Endothelial cell (in vitro differentiated cells): ENCODE results near the gene TAF3. TPM values are rescaled to one million over a fixed set of nuclear protein-coding genes. Genes with fewer than 3 reads are reported as not detected.

Experiments
- DNase-seq: peaks from one replicate; pipeline ENCODE4 v3.0.0; 2021; ENCODE audit warnings: low spot score
- H3K27ac Mint-ChIP-seq: one replicate; pipeline ENCODE4 v1.8.0; 2021; ENCODE audit warnings: mixed read lengths, inconsistent platforms; ENCODE audit not compliant: unreplicated experiment
- H3K27me3 Mint-ChIP-seq: one replicate; pipeline ENCODE4 v1.8.0; 2021; ENCODE audit warnings: mild to moderate bottlenecking, moderate library complexity, mixed read lengths, inconsistent platforms; ENCODE audit not compliant: unreplicated experiment
- H3K36me3 Mint-ChIP-seq: one replicate; pipeline ENCODE4 v1.8.0; 2021; ENCODE audit warnings: mild to moderate bottlenecking, low read depth, mixed read lengths, inconsistent platforms; ENCODE audit not compliant: unreplicated experiment
- H3K4me1 Mint-ChIP-seq: one replicate; pipeline ENCODE4 v1.8.0; 2021; ENCODE audit warnings: mild to moderate bottlenecking, mixed read lengths, inconsistent platforms; ENCODE audit not compliant: unreplicated experiment
- H3K4me3 Mint-ChIP-seq: one replicate; pipeline ENCODE4 v1.8.0; 2021; ENCODE audit warnings: mild to moderate bottlenecking, mixed read lengths, inconsistent platforms; ENCODE audit not compliant: unreplicated experiment
- H3K9me3 Mint-ChIP-seq: one replicate; pipeline ENCODE4 v1.8.0; 2021; ENCODE audit warnings: mixed read lengths, inconsistent platforms; ENCODE audit not compliant: unreplicated experiment
- CTCF ChIP-seq: fragments of 200-600 bp; sonication (generic); IDR thresholded peaks from one replicate; pipeline ENCODE4 v1.5.0; 2021; ENCODE audit warnings: antibody characterized with exemption; ENCODE audit not compliant: unreplicated experiment
- total RNA-seq: library from RNA; stranded (reverse); fragmentation: NEBNext Ultra II Directional; extraction: Animal tissue kit (Norgen Biotek cat#: 25700); gene quantifications from one replicate; pipeline ENCODE4 v1.2.1, GENCODE V29; 2021; ENCODE audit not compliant: unreplicated experiment

Gene TAF3
- total RNA-seq, 1 donor from 2014 or later, result 12.4 TPM

- Mint-ChIP-seq H3K9me3 (no peaks in the 10 kb centered on the region), H3K27ac (peak overlapping the region; percentile 58), H3K27me3 (no peaks in the 10 kb centered on the region), H3K4me1 (peaks cover 5% of the 10 kb centered on the region), H3K4me3 (no peak overlapping the region), H3K36me3 (peaks cover 13% of the 10 kb centered on the region)
- no peak for DNase-seq
- TF ChIP-seq CTCF, result no peak
These were observed 124.6 kb downstream of the TAF3 start for GRCh38 chr10:7942859-7943258.

DNA sequence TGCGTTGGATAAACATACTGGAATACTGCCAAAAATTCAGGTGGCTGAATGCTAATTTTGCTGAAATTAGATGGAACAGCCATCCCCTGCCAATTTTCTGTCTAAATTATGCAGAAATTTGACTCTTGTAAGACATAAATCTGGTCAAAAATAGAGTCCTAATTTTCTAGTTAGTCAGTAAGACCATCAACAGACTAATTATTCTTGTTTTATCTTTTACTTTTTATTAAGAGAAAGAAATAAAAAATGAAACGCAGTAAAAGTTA, 125.8 kb downstream of the TAF3 start:
- no peak overlapping the region for H3K4me3 Mint-ChIP-seq
- H3K36me3 Mint-ChIP-seq, result peaks cover 13% of the 10 kb centered on the region
- H3K27me3 Mint-ChIP-seq, result peaks cover 1% of the 10 kb centered on the region
- no peak overlapping the region for H3K27ac Mint-ChIP-seq
- TF ChIP-seq CTCF, result no peak
- peaks cover 5% of the 10 kb centered on the region for H3K4me1 Mint-ChIP-seq
- DNase-seq, result no peak
- no peaks in the 10 kb centered on the region for H3K9me3 Mint-ChIP-seq

DNA sequence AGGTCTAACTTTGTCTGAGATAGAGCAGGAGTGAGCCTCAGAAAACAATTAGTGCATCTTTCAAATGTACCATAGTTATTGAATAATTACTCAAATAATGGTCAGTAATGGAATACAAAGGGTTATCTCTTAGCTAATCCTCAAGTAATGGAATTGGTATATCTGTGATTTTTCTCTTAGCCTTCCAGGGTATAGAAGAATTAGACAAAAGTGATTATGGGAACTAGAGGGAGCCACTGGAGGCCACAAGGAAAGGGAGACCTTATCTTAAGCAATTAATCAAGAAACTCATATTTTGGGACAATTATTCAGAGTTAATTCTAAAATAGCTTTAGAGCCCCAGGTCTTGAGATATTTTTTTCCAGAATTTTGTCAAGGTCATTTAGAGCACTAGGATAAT, 126.2 kb downstream of the TAF3 start:
- H3K27ac Mint-ChIP-seq, result no peak overlapping the region
- peaks cover 5% of the 10 kb centered on the region for H3K4me1 Mint-ChIP-seq
- TF ChIP-seq CTCF, result no peak
- DNase-seq, result no peak
- H3K27me3 Mint-ChIP-seq, result peaks cover 1% of the 10 kb centered on the region
- H3K4me3 Mint-ChIP-seq, result no peak overlapping the region
- H3K36me3 Mint-ChIP-seq, result peaks cover 9% of the 10 kb centered on the region
- H3K9me3 Mint-ChIP-seq, result no peaks in the 10 kb centered on the region

- no peak for DNase-seq
- Mint-ChIP-seq H3K27me3 (peaks cover 1% of the 10 kb centered on the region), H3K36me3 (peaks cover 9% of the 10 kb centered on the region), H3K9me3 (no peaks in the 10 kb centered on the region), H3K4me3 (no peak overlapping the region), H3K27ac (no peak overlapping the region), H3K4me1 (peaks cover 5% of the 10 kb centered on the region)
- TF ChIP-seq CTCF, result no peak
These were observed 126.7 kb downstream of the TAF3 start for GRCh38 chr10:7945034-7945433.

GRCh38 chr10:7945469-7946187, 127.3 kb downstream of the TAF3 start:
- no peak for DNase-seq
- H3K27ac Mint-ChIP-seq, result no peak overlapping the region
- peaks cover 9% of the 10 kb centered on the region for H3K36me3 Mint-ChIP-seq
- H3K27me3 Mint-ChIP-seq, result peaks cover 1% of the 10 kb centered on the region
- no peaks in the 10 kb centered on the region for H3K9me3 Mint-ChIP-seq
- no peak for TF ChIP-seq CTCF
- H3K4me3 Mint-ChIP-seq, result no peak overlapping the region
- peaks cover 5% of the 10 kb centered on the region for H3K4me1 Mint-ChIP-seq
